ENCODE data around the gene TEAD2.
"Not testable (repeated sequence)": the region's sequence is repeated elsewhere in the genome, so short reads cannot be mapped to it uniquely, and the experiment has no call there.

TEAD2 gene

DNA sequence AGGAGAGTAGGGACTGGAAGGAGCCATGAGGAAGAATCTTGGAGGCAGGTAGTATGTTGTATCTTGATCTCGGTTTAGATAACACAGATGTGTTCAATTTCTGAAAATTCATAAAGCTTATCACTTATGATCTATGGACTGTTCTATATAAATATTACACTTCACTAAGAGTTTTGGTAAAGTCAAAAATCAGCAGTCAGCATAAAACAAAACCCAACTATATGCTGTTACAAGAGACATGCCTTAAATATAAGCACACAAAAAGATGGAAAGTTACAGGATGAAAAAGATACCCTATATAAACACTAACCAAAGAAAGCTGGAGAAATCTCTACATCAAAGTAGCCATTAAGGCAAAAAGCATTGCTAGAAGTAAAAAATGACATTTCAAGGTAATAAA, 21.4 kb upstream of the TEAD2 start:
- no peak for DNase-seq (ENCODE audit: low read depth)

- DNase-seq (ENCODE audit: low read depth) = no peak
Measured at GRCh38 chr19:49382639-49383038, 20.4 kb upstream of the TEAD2 start.

DNA sequence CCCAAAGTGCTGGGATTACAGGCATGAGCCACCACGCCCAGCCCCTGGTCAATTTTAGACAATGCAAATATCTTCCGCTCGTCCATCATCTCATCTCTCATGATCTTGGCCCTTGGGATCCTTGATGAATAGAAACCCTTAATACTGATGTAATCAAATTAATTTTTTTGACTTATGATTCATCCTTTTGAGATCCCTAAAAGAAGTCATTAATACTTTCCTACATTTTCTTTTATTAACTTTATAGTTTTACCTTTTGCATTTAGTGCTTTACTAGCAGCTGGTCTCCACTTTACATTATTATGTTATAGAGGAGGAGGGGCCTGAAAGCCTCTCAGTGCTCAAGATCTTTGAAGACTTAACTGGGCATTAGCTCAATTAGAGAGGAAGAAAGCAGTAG, 18.2 kb upstream of the TEAD2 start:
- DNase-seq (ENCODE audit: low read depth) = no peak

GRCh38 chr19:49378512-49378911, 16.3 kb upstream of the TEAD2 start:
- no peak for DNase-seq (ENCODE audit: low read depth)

DNA sequence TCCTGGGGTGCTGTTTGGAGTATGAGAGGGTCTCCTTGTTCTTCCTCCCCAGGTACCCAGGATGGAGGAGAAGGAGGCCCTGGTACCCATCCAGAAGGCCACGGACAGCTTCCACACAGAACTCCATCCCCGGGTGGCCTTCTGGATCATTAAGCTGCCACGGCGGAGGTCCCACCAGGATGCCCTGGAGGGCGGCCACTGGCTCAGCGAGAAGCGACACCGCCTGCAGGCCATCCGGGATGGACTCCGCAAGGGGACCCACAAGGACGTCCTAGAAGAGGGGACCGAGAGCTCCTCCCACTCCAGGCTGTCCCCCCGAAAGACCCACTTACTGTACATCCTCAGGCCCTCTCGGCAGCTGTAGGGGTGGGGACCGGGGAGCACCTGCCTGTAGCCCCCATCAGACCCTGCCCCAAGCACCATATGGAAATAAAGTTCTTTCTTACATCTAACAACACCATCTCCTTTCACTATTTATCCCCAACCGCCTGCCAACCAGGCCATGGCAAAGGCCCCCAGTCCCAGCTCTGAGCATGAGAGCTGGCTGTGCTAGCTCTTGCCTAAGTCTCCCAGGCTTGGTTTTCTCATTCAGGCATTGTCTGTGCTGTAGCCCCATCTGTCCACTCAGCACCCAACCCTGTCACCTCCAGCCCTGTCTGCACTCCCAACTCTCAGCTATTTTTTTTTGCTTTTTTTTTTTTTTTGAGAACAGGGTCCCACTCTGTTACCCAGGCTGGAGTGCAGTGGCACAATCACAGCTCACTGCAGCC, 12.6 kb upstream of the TEAD2 start:
- no peak for DNase-seq (ENCODE audit: low read depth)

DNA sequence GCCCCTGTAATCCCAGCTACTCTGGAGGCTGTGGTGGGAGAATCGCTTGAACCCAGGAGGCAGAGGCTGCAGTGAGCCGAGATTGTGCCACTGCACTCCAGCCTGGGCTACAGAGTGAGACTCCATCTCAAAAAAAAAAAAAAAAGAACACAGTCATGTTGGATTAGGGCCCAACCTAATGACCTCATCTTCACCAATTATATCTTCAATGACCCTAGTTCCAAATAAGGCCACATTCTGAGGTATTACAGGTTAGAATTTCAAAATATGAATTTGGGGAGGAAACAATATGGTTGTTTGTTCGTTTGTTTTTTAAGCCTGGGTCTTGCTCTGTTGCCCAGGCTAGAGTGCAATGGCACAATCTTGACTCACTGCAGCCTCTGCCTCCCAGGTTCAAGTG, 11.0 kb upstream of the TEAD2 start:
- DNase-seq (ENCODE audit: low read depth) = not testable (repeated sequence)

- no peak for DNase-seq (ENCODE audit: low read depth)
Measured at GRCh38 chr19:49371184-49371583, 9.0 kb upstream of the TEAD2 start.

- no peak for DNase-seq (ENCODE audit: low read depth)
Measured at GRCh38 chr19:49368711-49369358, 6.6 kb upstream of the TEAD2 start.

- no peak for DNase-seq (ENCODE audit: low read depth)
Measured at GRCh38 chr19:49366110-49366509, 3.9 kb upstream of the TEAD2 start.

DNA sequence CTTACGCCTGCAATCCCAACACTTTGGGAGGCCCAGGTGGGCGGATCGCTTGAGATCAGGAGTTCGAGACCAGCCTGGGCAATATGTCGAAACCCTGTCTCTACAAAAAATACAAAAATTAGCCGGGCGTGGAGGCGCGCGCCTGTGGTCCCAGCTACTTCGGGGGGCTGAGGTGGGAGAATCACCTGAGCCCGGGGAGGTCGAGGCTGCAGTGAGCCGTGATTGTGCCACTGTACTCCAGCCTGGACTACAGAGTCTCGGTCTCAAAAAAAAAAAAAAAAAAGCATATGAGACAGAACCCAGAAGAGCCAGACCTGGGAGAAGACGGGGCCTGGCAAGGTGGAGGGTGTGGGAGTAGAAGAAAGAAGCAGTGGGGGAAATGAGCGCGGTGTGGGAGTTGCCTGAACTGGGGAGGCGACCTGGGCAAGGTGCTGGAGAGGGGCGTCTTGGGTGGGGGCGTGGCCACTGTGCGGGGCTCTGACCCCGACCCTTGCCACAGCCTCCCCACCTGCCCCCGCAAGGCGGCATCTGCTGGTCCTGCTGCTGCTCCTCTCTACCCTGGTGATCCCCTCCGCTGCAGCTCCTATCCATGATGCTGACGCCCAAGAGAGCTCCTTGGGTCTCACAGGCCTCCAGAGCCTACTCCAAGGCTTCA, 2.0 kb upstream of the TEAD2 start:
- DNase-seq (ENCODE audit: low read depth) = no peak

DNA sequence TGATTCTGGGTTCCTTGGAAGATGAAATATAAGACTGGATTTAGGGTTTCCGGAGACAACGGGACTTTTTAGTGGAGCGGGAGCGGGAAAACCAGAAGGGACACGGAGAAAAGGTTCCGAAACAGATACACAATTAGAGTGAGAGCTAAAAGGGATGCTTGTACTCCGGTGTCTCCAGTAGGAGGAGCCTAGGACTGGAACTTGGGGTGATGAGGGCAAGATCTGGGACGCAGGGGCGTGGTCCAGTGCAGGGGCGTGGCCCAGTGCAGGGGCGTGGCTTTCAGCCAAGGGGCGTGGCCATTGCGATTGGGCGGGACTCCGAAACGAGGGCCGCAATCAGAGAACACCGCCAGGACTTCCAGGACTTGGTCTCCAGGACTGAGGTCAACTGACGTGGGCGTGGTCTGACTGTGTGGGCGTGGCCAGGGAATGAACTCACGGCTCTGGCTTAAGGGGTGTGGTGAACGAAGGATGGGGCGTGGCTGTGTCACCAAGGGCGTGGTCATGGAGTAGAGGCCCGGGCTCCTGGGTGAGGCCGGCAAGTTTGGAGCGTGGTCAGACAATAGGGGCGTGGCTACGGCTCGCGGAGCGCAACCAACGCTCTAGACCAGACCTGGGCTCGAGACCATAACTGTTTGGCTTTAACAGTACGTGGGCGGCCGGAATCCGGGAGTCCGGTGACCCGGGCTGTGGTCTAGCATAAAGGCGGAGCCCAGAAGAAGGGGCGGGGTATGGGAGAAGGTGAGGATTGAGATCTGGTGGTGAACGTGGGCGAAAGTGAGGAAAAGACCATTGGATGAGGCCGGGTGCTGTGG, 1.3 kb upstream of the TEAD2 start, which contains the start of gene DKKL1:
TSS of gene DKKL1 (plus strand) at position 610 of the 815 bp plus-strand sequence. CDS start at position 732, 122 bp downstream.
- DNase-seq (ENCODE audit: low read depth) = peak; percentile 92

DNA sequence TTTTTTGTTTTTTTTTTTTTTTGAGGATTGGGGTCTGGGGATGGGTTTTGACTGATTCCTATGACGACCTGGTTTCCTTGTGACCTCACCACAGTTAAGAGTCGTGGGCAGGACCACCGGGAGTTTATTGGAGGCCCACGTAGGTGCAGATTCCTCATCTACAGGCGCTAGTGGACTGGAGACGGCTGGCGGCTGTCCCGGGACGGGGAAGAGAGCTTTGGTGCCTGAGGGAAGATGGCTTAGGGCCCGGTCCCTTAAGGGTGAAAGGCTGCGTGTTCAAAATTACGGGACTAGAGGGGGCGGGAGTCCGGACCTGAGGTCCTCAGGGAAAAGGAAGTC, 682 bp upstream of the TEAD2 start:
- no peak for DNase-seq (ENCODE audit: low read depth)

- no peak for DNase-seq (ENCODE audit: low read depth)
Measured at GRCh38 chr19:49361438-49362047, 673 bp downstream of the TEAD2 start.

DNA sequence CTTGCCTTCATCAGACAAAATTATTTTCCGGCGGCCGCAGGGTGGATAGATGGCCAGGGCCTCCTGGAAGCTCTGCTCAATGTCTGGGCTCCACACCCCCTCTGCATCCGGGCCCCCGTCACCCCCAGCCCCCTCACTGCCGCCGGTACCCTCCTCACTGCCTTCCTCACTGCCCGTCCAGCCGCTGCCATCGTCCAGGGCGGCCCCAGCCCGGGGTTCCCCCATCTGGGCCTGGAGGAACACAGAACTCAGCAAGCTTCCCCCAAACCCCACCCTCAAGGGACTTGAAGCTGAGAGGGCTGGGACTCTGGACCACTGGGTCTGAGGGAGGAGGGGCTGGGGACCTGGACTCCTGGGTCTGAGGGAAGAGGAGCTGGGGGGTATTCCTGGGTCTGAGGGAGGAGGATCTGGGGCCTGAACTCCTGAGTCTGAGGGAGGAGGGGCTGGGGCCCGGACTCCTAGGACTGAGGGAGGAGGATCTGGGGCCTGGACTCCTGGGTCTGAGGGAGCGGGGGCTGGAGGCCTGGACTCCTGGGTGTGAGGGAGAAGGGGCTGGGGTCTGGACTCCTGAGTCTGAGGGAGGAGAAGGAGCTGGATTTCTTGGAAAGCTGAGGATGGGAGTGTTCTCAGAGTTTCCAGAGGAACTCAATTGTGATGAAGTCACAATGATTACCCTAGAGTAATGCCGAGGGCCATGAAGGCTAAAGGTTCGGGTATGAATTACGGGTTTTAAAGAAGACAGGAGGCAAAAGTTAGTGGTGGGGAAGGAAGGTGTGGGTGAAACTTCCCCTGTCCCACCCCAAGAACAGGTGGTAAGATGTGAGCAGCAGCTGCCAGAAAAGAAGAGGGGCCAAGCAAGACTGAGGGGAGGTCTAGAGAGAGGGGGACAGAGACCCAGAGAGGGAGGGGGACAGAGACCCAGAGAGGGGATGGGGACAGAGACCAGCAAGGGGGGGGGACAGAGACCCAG, 2.1 kb downstream of the TEAD2 start:
- DNase-seq (ENCODE audit: low read depth) = no peak

DNA sequence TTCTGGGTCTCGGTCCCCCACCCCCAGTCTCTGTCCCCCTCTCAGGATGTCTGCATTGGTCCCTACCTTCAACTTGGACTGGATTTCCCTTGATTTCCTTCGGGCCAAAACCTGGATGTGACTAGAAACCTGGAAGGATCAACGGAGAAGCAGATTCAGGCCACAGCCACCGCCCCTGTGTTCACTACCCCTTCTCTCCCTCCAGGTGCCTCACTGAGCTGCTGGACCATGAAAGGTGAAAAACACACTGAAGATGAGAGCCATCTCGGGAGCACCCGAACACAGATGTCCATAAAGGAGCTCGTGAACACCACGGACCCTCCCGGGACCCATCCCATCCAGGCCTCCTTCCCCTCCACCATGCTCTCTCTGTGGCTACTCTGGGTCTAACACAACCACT, 5.0 kb downstream of the TEAD2 start:
- DNase-seq (ENCODE audit: low read depth) = no peak

DNA sequence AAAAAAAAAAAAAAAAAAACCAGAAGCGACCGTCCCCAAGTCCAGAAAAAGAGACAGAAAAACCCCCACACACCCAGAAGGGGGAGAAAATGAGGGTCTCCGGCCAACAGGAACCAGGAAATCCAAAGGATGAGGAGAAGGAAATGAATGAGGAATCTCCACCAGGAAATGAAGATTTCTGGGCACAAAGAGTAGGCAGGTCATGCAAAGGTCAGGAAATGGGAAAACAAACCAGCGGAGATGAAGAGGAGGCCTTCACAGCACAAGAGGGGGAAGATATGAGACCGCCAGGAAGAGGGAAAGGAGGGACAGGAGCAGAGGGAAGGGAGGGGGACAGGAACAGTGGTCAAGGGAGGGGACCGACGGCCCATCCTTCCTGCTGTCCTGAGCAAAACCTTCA, 5.8 kb downstream of the TEAD2 start:
- no peak for DNase-seq (ENCODE audit: low read depth)

DNA sequence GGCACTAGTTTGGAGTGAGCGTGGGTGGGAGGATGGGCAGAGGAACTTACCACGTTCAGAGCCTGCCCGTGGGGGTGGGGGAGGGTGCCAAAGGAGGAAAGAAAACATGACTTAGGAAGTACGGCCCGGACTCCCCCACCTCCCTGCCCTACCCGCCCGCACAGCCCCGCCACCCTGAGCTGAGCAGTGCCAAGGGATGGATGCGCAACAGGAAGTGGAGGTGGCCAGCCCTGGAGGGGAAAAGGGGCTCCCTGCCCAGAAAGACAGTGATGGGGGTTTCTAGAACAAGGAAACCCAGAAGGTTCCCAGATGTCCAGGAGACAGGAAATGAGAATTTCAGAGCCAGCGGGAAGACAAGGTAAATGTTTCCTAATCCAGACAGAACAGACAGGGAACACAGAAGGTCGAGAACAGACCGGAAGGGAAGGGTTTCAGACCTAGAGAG, 6.3 kb downstream of the TEAD2 start:
- DNase-seq (ENCODE audit: low read depth) = no peak

- DNase-seq (ENCODE audit: low read depth) = no peak
Measured at GRCh38 chr19:49349567-49349966, 12.6 kb downstream of the TEAD2 start.

GRCh38 chr19:49348305-49349189, 13.7 kb downstream of the TEAD2 start:
- no peak for DNase-seq (ENCODE audit: low read depth)

DNA sequence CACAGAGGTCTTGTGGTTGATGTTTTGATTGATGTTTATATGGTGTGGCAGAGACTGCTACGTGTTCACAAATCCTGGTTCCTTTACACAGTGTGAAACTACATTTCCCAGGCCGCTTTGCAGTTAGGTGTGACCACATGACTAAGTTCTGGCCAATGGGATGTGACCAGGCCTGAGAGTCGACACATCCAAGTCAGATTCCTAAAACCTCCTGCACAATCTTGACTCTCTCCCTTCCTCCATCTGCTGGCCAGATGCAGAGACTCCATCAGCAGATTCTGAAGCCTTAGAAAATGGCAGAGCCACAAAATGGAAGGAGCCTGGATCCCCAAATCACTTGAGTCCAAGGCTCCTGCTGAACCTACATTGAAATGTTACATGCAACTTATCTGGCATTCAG, 14.4 kb downstream of the TEAD2 start:
- DNase-seq (ENCODE audit: low read depth) = peak; percentile 61
